Loucy (cell line): Measurements from ENCODE around the gene CIDEB.

ENCODE experiments used
- H2AFZ ChIP-seq: fragments of 200-600 bp; sonication (generic); 2 replicates; pipeline ENCODE4 v1.6.0; 2016; ENCODE audit warnings: antibody characterized with exemption, mild to moderate bottlenecking, low read length, moderate library complexity
- H3F3A ChIP-seq: fragments of 200-600 bp; 2 replicates; pipeline ENCODE4 v1.6.0; 2016; ENCODE audit warnings: antibody characterized with exemption, low read depth, mild to moderate bottlenecking
- H3K27me3 ChIP-seq: fragments of 200-600 bp; sonication (generic); 2 replicates; pipeline ENCODE4 v1.6.1; 2014; ENCODE audit warnings: low read length, mild to moderate bottlenecking; ENCODE audit not compliant: insufficient read depth, poor library complexity, severe bottlenecking
- H3K36me3 ChIP-seq: fragments of 200-600 bp; sonication (generic); 2 replicates; pipeline ENCODE4 v1.6.1; 2016; ENCODE audit warnings: low read length; ENCODE audit not compliant: insufficient read depth
- H3K4me1 ChIP-seq: fragments of 200-600 bp; sonication (generic); 2 replicates; pipeline ENCODE4 v1.5.1; 2014; ENCODE audit warnings: low read length, mild to moderate bottlenecking; ENCODE audit not compliant: insufficient read depth, poor library complexity, severe bottlenecking
- H3K4me2 ChIP-seq: fragments of 200-600 bp; sonication (generic); 2 replicates; pipeline ENCODE4 v1.6.0; 2014; ENCODE audit warnings: antibody characterized with exemption, low read length, low read depth, mild to moderate bottlenecking; ENCODE audit not compliant: poor library complexity, severe bottlenecking
- H3K4me3 ChIP-seq: fragments of 200-600 bp; sonication (generic); 2 replicates; pipeline ENCODE4 v1.5.1; 2014; ENCODE audit warnings: low read length, mild to moderate bottlenecking, mixed read lengths; ENCODE audit not compliant: poor library complexity, severe bottlenecking
- H3K79me2 ChIP-seq: fragments of 200-600 bp; sonication (generic); 2 replicates; pipeline ENCODE4 v1.6.1; 2014; ENCODE audit warnings: low read length; ENCODE audit not compliant: insufficient read depth
- H3K9ac ChIP-seq: fragments of 200-600 bp; sonication (generic); 2 replicates; pipeline ENCODE4 v1.6.0; 2014; ENCODE audit warnings: mild to moderate bottlenecking, low read depth, low read length, moderate library complexity; ENCODE audit not compliant: poor library complexity, severe bottlenecking
- H3K9me2 ChIP-seq: fragments of 200-600 bp; sonication (generic); replicated peaks from 2 replicates; pipeline ENCODE4 v1.6.1; 2016; ENCODE audit warnings: low read depth, low read length, mixed read lengths
- H3K9me3 ChIP-seq: fragments of 200-600 bp; sonication (generic); 2 replicates; pipeline ENCODE4 v1.6.1; 2014; ENCODE audit warnings: mild to moderate bottlenecking, antibody characterized with exemption, low read length, low read depth; ENCODE audit not compliant: insufficient read depth
- H4K20me1 ChIP-seq: fragments of 200-600 bp; sonication (generic); 2 replicates; pipeline ENCODE4 v1.6.0; 2014; ENCODE audit warnings: antibody characterized with exemption, low read length, mild to moderate bottlenecking; ENCODE audit not compliant: insufficient read depth, poor library complexity, severe bottlenecking
- EZH2phosphoT487 ChIP-seq: fragments of 200-600 bp; IDR thresholded peaks from 2 replicates; pipeline ENCODE4 v1.6.1; 2018; ENCODE audit warnings: antibody characterized with exemption, mild to moderate bottlenecking, moderate library complexity, borderline replicate concordance
- TF ChIP-seq, protein P1 (sequence below): fragments of 200-600 bp; sonication (generic); conservative IDR thresholded peaks from 2 replicates; pipeline ENCODE4 v1.5.1; 2014; ENCODE audit warnings: mild to moderate bottlenecking, antibody characterized with exemption, low read length

CIDEB gene

DNA sequence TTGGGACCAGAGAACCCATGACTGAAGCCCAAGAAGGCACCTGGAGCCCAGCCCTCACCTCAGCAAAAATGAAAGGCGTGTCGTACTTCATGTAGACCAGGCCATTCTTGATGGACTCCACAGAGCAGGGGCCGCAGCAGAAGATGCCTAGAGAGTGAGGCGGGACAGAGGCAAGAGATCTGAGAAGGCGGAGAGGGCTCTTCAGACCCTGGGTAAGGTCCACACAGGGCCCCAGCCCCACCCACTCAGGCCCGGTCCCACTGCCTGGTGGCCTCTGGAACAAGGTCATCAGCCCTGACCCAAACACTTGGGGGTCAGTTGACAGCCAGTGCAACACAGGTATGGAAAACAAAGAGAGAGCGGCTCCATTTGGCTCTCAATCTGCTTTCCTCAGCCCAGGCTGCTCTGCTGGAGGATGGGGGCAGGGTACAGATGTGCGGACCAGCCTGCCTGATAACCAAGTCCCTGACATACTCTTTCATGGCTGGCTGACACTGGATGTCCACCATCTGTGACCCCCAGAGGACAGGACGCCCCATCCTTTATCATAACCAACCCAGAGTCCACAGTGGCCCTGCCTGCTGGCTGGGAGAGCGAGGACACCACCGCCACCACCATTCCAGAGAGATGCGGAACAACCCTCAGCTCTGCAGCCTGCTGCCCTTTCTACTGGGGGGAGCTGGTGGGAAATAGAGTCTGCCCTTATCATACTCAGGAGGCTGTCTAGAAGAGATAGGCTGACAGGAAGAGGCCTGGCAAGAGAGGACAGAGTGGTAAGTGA is 51.7 kb downstream of the CIDEB start:
- Histone ChIP-seq H3K9me2 (no peaks in the 10 kb centered on the region), H3K9me3 (no peaks in the 10 kb centered on the region), H3K9ac (no peak overlapping the region), H3F3A (no peaks in the 10 kb centered on the region), H4K20me1 (no peaks in the 10 kb centered on the region), H3K79me2 (no peaks in the 10 kb centered on the region), H3K36me3 (no peaks in the 10 kb centered on the region), H3K4me1 (no peaks in the 10 kb centered on the region), H3K4me3 (no peak overlapping the region), H2AFZ (no peak overlapping the region), H3K4me2 (no peak overlapping the region), H3K27me3 (no peaks in the 10 kb centered on the region)
- no peak for TF ChIP-seq EZH2phosphoT487
- TF ChIP-seq, protein P1, sequence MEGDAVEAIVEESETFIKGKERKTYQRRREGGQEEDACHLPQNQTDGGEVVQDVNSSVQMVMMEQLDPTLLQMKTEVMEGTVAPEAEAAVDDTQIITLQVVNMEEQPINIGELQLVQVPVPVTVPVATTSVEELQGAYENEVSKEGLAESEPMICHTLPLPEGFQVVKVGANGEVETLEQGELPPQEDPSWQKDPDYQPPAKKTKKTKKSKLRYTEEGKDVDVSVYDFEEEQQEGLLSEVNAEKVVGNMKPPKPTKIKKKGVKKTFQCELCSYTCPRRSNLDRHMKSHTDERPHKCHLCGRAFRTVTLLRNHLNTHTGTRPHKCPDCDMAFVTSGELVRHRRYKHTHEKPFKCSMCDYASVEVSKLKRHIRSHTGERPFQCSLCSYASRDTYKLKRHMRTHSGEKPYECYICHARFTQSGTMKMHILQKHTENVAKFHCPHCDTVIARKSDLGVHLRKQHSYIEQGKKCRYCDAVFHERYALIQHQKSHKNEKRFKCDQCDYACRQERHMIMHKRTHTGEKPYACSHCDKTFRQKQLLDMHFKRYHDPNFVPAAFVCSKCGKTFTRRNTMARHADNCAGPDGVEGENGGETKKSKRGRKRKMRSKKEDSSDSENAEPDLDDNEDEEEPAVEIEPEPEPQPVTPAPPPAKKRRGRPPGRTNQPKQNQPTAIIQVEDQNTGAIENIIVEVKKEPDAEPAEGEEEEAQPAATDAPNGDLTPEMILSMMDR = no peak

DNA sequence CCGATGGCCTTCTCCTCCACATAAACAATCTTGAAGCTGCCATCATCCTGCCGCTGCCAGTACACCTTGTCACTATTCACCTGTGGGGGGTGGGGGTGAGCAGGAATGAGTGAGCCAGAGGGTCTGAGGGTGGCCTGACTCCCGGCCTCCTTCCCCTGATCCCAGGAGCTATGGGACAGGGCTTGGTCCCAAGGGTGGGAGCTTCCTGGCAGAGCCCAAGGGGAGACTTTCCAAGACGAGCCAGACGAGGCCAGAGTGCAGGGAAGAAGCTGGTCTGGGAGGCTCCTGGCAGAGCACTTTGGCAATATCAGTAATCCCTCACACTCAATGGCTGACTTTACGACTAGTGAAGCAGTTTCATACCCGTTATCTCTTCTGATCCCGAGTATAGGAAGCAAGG is 52.3 kb downstream of the CIDEB start:
- Histone ChIP-seq H4K20me1 (no peaks in the 10 kb centered on the region), H3K36me3 (no peaks in the 10 kb centered on the region), H3K4me2 (no peak overlapping the region), H3K9me2 (no peaks in the 10 kb centered on the region), H2AFZ (no peak overlapping the region), H3K9me3 (no peaks in the 10 kb centered on the region), H3K4me3 (no peak overlapping the region), H3K79me2 (no peaks in the 10 kb centered on the region), H3K27me3 (no peaks in the 10 kb centered on the region), H3F3A (no peaks in the 10 kb centered on the region), H3K4me1 (no peaks in the 10 kb centered on the region), H3K9ac (no peak overlapping the region)
- no peak for TF ChIP-seq EZH2phosphoT487
- TF ChIP-seq, protein P1 = no peak
